Measurements from ENCODE around the gene METTL15.
"Not testable (repeated sequence)": the region's sequence is repeated elsewhere in the genome, so short reads cannot be mapped to it uniquely, and the experiment has no call there.

METTL15 gene

GRCh38 chr11:28296426-28296825, 188.2 kb downstream of the METTL15 start:
- DNase-seq (ENCODE audit: low read depth) = no peak

- DNase-seq (ENCODE audit: low read depth) = no peak
Measured at GRCh38 chr11:28298209-28298608, 190.0 kb downstream of the METTL15 start.

- no peak for DNase-seq (ENCODE audit: low read depth)
Measured at GRCh38 chr11:28303477-28304191, 195.4 kb downstream of the METTL15 start.

- no peak for DNase-seq (ENCODE audit: low read depth)
Measured at GRCh38 chr11:28315440-28315839, 207.3 kb downstream of the METTL15 start.

DNA sequence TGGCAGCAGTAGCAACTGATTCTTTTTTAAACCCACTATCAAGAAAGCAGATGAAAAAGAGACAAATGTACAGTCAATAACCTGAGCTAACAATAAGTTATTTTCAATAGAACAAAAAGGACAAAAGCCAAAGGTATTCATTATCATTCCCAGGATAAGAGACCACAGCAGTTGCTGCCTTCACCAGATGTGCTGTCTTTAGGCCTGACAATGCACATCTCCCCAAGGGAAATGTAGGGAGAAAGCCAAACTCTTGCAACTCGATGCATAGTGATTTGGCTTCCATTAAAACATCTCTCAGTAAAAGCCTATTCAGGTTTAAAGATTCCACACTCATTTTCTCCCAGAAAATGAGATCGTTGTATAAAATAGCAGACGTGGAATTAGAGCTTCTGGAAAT, 210.7 kb downstream of the METTL15 start:
- no peak for DNase-seq (ENCODE audit: low read depth)

DNA sequence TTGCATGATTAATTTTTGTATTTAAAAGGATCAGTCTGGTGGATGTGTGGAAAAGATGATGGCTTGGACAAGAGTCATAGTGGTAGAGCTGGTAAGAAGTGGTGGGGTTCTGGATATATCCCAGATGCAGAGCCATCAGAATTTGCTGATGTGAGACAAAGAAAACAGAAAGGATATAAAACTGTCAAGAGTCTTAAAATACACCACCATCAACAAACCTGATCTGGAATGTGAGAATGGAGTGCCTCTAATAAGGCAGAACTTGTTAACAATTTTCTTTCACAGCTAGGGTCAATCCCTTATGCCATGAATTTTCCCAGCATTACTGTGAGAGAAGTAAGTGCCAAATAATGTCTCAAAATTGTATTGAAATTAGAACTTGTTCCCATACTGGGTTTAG, 215.4 kb downstream of the METTL15 start:
- DNase-seq (ENCODE audit: low read depth) = no peak

DNA sequence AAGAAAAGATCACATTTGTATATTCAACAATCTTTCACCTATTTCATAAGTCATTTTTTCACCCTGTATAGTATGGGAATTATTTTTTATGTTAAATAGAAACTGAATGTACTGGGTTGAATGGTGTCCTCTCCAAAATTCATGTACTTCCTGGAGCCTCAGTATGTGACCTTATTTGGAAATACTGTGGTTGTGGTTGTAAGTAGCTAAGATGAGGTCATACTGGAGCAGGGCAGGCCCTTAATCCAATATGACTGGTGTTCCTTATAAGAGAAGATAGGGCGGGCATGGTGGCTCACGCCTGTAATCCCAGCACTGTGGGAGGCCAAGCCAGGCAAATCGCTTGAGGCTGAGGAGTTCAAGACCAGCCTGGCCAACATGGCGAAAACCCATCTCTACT, 224.2 kb downstream of the METTL15 start:
- not testable (repeated sequence) for DNase-seq (ENCODE audit: low read depth)

DNA sequence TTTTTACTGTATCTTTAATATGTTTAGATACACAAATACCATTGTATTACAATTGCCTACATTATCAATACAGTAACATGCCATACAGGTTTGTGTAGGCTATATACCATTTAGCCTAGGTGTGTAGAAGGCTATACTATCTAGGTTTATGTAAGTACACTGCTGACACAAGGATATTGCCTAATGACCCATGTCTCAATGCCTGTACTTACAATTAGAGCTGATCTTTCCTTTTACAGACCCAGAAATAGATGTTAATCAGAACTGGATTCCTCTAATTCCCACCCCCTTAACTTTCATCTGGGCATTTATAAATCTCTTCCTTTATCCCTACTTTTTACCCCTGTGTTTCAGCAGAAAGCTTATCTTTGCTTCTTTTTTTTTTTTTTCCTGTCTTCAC, 229.5 kb downstream of the METTL15 start:
- no peak for DNase-seq (ENCODE audit: low read depth)

DNA sequence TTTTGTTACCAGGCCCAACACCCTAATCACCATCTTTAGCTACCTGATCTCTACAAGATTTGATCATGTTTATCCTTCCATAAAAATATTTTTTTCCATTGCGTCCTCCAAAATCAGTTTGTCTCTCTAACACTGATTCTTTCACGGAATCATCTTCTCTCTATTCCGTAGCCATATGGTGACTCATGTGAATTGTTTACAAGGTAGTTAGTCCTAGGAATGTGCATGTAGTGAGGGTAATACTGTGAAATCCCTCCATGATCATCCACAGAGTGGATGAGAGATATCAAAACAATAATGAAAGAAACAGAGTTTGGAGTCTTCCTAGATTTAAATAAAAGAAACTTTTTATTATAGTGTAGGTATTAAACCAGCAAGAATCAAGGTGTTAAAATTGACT, 230.2 kb downstream of the METTL15 start:
- DNase-seq (ENCODE audit: low read depth) = no peak

GRCh38 chr11:28339488-28339887, 231.3 kb downstream of the METTL15 start:
- DNase-seq (ENCODE audit: low read depth) = no peak

DNA sequence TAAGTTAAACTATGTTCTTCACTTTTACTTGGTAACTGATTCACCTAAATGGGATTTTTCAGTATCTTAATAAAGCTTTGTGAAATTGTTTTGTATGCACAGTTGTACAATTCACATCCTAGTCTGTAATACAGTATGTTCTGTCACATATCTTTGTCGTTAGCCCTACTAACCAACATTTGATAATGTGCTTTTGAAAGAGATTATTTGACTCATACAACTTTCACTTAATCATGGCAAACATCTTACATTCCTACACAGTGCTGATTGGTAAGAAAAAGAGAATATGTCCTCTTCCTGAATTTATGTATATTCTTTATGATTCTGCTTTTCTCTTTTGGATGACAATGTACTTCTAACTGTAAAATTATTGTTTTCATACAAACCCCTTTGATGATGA, 234.5 kb downstream of the METTL15 start:
- no peak for DNase-seq (ENCODE audit: low read depth)

- no peak for DNase-seq (ENCODE audit: low read depth)
Measured at GRCh38 chr11:28343304-28344233, 235.4 kb downstream of the METTL15 start.

GRCh38 chr11:28346209-28346608, 238.0 kb downstream of the METTL15 start:
- DNase-seq (ENCODE audit: low read depth) = no peak

DNA sequence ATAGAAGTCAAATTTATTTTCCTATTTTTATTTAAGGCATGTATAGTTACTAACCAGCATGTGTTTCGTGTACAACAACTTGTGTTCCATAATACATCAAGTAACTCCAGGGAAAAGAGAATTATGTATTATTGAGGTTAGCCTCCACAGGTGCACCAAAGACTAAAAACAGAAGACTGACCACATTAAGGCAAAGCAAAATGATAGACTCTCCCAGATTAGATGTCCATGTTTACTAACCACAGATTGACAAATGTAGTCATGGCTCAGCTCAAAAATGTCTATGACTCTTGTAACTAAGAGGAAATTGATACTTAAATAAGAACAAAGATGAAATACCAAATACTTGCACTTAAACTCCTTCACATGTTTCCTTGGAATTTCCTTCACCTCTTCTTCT, 238.5 kb downstream of the METTL15 start:
- no peak for DNase-seq (ENCODE audit: low read depth)

DNA sequence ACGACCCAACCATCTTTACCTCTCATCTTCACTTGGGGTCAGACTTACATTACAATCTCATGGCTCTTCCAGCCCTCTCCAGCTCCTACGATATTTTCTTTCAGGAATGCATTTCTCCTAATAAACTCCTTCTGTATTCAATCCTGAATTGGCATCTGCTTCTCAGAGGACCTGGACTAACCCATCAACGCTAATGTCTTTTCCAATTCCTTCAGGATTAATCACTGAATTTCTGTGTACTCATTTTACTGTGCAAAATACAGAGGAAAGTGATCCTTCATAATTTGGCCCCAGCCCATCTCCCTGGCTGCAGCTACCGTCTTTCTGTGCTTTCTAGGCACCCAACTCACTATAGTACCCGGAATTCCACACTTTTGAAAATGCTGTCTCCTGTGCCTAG, 239.2 kb downstream of the METTL15 start:
- no peak for DNase-seq (ENCODE audit: low read depth)

GRCh38 chr11:28350216-28350615, 242.0 kb downstream of the METTL15 start:
- no peak for DNase-seq (ENCODE audit: low read depth)

DNA sequence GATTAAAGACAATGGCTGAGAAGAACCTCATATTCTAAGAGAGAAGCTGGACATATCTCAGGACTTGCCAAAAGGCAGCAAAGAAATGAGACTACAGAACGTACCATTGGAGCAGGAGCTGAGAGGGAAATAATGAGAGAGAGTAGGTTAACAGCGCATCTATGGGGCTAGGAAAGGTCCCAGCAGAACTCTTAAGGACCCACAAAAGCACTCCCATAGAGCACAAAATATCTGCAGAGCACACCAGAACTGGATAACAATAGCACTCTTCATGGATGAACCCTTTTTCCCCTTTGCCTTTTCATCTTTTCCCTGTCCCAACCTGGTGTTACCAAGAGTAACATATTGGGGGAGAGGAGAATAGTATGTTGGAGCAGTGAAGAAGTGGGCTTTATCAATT, 245.8 kb downstream of the METTL15 start:
- DNase-seq (ENCODE audit: low read depth) = no peak

DNA sequence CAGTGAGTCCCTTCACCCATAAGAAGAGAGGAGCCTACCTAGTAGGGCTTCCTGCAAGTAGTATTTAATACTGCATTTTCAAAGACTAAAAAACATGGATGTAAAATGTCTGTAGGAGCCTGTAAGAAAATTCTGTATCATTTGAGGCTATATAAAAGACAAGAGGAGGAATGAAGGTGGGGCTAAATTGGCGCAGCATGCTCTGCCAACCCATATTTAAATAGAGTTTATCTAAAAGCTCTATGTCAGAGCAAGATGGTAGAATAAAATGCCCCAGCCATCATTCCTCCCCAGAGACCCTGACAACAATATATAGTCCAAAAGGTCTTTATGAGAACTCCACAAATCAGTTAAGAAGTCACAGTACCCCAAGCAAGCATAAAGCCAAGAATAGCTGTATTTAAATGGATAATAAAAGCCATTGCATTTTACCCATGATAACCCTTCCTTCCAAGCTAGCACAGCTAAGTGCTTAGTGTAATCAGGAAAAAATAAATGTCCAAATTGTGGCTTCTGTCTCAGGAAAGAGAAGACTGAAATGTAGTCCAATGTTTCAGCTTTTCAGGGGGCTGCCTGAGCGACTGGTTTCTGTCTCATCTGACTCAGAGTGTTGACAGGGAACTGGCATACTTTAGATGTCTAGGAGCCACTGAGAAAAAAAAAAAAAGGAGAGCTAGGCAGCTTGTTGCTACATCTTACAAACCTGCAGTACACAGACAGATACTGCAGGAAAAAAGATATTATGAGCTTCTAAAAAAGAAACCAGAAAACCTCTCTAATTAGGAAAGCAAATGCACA, 258.6 kb downstream of the METTL15 start:
- no peak for DNase-seq (ENCODE audit: low read depth)

- DNase-seq (ENCODE audit: low read depth) = not testable (repeated sequence)
Measured at GRCh38 chr11:28378095-28378494, 269.9 kb downstream of the METTL15 start.

All from activated T-cell treated with anti-CD3 and anti-CD28 coated beads for 48 hours (primary cell).